Measurements from ENCODE around the gene KRR1.
"Not testable (repeated sequence)": the region's sequence is repeated elsewhere in the genome, so short reads cannot be mapped to it uniquely, and the experiment has no call there.

KRR1 gene

GRCh38 chr12:75525263-75525662 lies 13.9 kb upstream of the KRR1 start:
- DNase-seq (ENCODE audit: low read depth) = no peak

GRCh38 chr12:75522124-75522523 lies 10.7 kb upstream of the KRR1 start:
- not testable (repeated sequence) for DNase-seq (ENCODE audit: low read depth)

GRCh38 chr12:75521224-75521623 lies 9.8 kb upstream of the KRR1 start:
- not testable (repeated sequence) for DNase-seq (ENCODE audit: low read depth)

- no peak for DNase-seq (ENCODE audit: low read depth)
Observed at GRCh38 chr12:75509621-75510020, 1.8 kb downstream of the KRR1 start.

- no peak for DNase-seq (ENCODE audit: low read depth)
Observed at GRCh38 chr12:75508159-75508558, 3.2 kb downstream of the KRR1 start.

GRCh38 chr12:75507086-75507485 lies 4.3 kb downstream of the KRR1 start:
- no peak for DNase-seq (ENCODE audit: low read depth)

- no peak for DNase-seq (ENCODE audit: low read depth)
Observed at GRCh38 chr12:75505706-75506312, 5.6 kb downstream of the KRR1 start.

GRCh38 chr12:75503866-75504265 lies 7.5 kb downstream of the KRR1 start:
- no peak for DNase-seq (ENCODE audit: low read depth)

- no peak for DNase-seq (ENCODE audit: low read depth)
Observed at GRCh38 chr12:75503459-75503858, 8.0 kb downstream of the KRR1 start.

GRCh38 chr12:75491169-75491568 lies 20.2 kb downstream of the KRR1 start:
- no peak for DNase-seq (ENCODE audit: low read depth)

GRCh38 chr12:75489613-75490210 lies 21.7 kb downstream of the KRR1 start:
- DNase-seq (ENCODE audit: low read depth) = no peak

GRCh38 chr12:75489187-75489586 lies 22.2 kb downstream of the KRR1 start:
- DNase-seq (ENCODE audit: low read depth) = no peak

GRCh38 chr12:75488553-75488952 lies 22.9 kb downstream of the KRR1 start:
- DNase-seq (ENCODE audit: low read depth) = no peak

GRCh38 chr12:75487308-75487707 lies 24.1 kb downstream of the KRR1 start:
- no peak for DNase-seq (ENCODE audit: low read depth)

- DNase-seq (ENCODE audit: low read depth) = not testable (repeated sequence)
Observed at GRCh38 chr12:75484450-75484849, 27.0 kb downstream of the KRR1 start.

GRCh38 chr12:75483431-75483830 lies 28.0 kb downstream of the KRR1 start:
- no peak for DNase-seq (ENCODE audit: low read depth)

GRCh38 chr12:75482646-75483045 lies 28.8 kb downstream of the KRR1 start:
- no peak for DNase-seq (ENCODE audit: low read depth)

GRCh38 chr12:75481774-75482173 lies 29.6 kb downstream of the KRR1 start:
- no peak for DNase-seq (ENCODE audit: low read depth)

- no peak for DNase-seq (ENCODE audit: low read depth)
Observed at GRCh38 chr12:75481013-75481705, 30.2 kb downstream of the KRR1 start.

GRCh38 chr12:75480469-75480949 lies 30.9 kb downstream of the KRR1 start, which contains the start of gene GLIPR1:
TSS of gene GLIPR1 (plus strand) at chr12:75480755. CDS start at chr12:75480881, 126 bp downstream.
- DNase-seq (ENCODE audit: low read depth) = peak; percentile 42

GRCh38 chr12:75479963-75480461 lies 31.4 kb downstream of the KRR1 start:
- no peak for DNase-seq (ENCODE audit: low read depth)

- DNase-seq (ENCODE audit: low read depth) = no peak
Observed at GRCh38 chr12:75478116-75478794, 33.2 kb downstream of the KRR1 start.
